GM18519 (cell line): Measurements from ENCODE around the gene PDE6B.

ENCODE experiments used
- ATAC-seq: cut with Tn5 transposase; IDR thresholded peaks from one replicate; pipeline ENCODE4 v1.9.1; 2021; ENCODE audit warnings: mild to moderate bottlenecking, moderate library complexity; ENCODE audit not compliant: unreplicated experiment, low FRiP score

PDE6B gene

GRCh38 chr4:621296-622070 is 3.9 kb upstream of the PDE6B start:
- ATAC-seq = no peak

- ATAC-seq = no peak
These were observed 3.0 kb upstream of the PDE6B start for GRCh38 chr4:622071-622995.

DNA sequence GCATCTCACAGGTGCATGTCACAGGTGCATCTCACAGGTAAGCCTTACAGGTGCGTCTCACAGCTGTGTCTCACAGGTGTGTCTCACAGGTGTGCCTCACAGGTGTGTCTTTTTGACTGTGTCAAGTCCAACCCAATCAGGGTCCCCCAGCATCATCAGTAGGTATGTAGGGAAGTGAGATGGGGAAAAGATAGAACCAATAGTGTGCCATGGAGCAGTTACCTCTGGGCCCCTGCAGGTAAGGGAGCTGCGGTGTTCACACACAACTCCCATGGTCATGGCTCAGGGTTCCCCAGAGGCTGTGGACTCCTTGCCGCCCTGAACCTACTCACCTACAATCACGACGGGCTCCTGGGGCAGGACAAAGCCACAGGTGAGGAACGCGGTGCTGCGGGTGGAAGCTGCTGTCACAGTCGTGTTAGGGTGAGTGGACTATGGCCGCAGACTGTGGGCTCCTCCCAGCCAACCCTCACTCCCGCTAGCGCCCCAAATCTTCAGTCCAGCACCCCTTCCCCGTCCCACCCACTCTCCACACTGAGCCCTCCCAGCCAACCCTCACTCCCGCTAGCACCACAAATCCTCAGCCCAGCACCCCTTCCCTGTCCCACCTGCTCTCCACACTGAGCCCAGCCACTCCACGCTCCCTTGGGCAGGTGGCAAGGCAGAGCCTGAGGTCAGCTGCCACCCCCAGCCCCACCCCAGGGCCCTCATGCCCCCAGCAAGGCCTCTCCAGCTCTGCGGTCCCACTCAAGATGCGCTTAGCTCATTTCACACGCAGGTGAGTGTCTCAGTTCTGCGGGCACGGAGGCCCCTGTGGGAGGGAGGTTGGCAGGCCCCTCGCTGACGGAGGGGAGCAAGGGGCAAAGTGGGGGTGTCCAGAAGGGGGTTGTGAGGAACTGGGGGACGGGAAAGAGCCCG is 2.1 kb upstream of the PDE6B start:
- no peak for ATAC-seq

- ATAC-seq = no peak
These were observed 1.3 kb upstream of the PDE6B start for GRCh38 chr4:623914-624566.

- no peak for ATAC-seq
These were observed 323 bp downstream of the PDE6B start for GRCh38 chr4:625631-626161.

- no peak for ATAC-seq
These were observed 1.1 kb downstream of the PDE6B start for GRCh38 chr4:626201-627091.

DNA sequence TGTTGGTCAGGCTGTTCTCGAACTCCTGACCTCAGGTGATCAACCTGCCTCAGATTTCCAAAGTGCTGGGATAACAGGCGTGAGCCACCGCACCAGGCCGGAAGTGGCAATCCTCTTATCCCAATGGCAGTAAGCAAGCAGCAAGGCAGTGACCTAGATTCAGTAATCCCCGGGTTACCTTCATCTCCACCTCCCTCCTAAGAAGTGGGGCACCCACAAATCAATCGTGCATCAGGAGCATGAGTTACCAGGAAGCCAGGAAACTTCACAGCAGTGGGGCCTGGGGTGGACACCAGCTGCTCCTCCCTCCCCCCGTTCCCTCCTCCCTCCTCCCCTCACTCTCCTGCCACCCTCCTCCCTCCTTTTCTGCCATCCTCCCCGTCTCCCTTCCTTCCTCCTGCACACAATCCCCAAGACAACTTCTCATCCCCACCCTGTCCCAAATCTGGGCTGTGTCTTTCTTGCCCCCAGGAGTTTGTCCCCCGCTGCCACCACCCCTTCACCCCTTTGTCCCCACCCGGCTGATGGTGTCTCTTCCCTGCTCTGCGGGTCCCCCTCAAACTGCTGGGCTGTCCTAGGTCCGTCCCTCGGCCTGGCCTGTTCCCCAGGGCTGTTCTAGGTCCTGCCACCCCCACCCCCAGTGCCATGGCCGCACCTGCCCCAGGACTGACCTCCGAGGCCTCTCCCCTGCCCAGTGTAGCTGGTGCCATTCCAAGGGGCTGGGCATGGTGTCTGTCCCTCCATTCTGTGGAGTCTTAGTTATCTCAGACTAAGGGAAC is 2.2 kb downstream of the PDE6B start:
- ATAC-seq = no peak

- ATAC-seq = no peak
These were observed 3.0 kb downstream of the PDE6B start for GRCh38 chr4:628311-628741.

DNA sequence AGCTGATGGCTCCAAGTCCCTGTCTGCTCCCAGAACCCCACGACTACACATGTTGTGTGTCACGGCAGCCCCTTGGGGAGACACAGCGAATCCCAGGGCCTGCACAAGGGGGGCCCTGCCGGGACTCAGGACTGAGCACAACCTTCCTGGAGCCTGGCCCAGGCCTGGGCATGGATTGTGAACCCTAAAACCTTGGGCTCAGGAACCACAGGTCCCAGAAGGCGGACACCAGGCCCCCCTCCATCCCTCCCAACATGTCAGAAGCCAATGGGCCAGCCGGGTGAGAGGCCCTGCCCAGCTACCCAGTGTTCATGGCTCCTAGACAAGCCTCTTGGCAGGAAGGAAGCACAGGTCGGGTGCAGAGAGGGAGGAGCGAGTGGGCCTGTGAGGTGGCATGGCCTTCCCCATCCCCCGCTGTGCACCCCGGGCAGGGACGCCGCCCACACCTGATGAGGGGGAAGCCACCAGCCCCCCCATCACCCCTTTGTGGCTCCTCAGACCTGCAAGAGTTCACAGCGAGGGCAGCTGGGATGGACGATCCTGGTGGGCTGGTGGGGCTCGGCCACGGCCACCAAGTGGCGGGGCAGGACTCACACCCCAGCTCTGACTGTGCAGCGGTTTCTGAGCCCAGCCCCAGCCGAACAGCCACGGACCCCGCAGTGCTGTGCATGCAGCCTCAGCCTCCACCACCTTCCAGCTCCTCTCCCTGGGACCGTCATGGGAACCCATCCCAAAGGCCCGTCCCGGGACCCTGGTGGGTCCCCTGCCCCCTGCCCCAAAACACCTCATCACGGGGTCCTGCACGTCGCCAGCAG is 3.7 kb downstream of the PDE6B start:
- ATAC-seq = no peak

DNA sequence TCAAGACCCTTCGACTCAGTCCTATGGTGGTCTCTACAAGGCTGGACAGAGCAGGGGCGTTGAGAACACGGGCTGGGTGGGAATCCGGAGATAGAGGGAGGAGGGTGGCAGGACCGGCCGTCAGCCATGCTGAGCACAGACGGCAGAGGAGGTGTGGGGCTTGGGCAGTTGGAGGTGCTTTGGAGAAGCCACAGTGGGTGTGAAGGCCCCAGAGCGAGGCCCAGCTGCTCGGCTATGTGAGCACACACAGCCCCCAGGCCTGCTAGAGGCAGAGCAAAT is 4.2 kb downstream of the PDE6B start:
- ATAC-seq = no peak

- ATAC-seq = no peak
These were observed 4.7 kb downstream of the PDE6B start for GRCh38 chr4:629915-630641.

GRCh38 chr4:630656-631055 is 5.3 kb downstream of the PDE6B start:
- ATAC-seq = no peak

- ATAC-seq = no peak
These were observed 6.9 kb downstream of the PDE6B start for GRCh38 chr4:632196-632790.

DNA sequence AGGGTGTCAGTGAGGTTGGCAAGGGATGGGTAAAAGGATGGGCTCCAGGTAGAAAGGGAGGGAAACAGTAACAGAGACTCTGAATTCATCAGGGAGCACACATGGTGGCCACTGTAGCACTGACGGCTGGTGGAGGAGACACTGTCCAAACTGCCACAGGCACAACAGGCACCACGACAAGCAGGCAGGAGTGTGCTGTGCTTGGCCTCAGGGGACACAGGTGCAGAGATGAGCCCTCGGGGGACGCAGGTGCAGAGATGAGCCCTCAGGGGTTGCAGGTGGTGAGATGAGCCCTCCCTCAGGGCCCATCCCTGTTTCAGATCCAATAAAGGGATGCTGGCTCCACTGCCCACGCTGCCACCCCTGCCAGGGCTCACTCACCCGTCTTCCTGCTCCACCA is 7.6 kb downstream of the PDE6B start:
- no peak for ATAC-seq

DNA sequence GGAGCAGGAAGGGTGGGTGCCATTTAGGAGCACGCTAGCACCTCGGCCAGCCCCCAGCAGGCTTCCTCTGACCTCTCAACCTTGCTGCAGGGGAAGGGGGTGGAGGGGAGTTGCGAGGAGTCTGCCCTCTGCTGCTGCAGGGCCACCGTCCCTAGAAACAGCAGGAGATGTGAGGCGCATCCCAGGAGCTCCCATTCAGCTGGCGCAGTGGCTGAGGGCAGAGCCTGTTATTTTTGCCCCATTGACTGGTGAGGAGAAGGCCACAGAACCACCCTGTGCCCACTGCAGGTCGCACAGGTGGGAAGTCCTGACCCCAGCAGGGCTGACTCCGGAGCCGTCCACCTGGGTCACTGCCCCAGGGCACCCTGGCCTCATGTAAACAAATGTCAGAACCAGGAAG is 8.0 kb downstream of the PDE6B start:
- no peak for ATAC-seq

GRCh38 chr4:633976-634598 is 8.7 kb downstream of the PDE6B start:
- no peak for ATAC-seq
